Activated naive CD8-positive, alpha-beta T cell treated with anti-CD3 and anti-CD28 coated beads for 36 hours (primary cell): ENCODE data around the gene BFSP1. TPM values are rescaled to one million over a fixed set of nuclear protein-coding genes. Genes with fewer than 3 reads are reported as not detected.
A peak's percentile ranks its signal among the peaks of the same experiment; 100 is the strongest.

Experiments
- DNase-seq: peaks from one replicate; pipeline ENCODE4 v3.0.0; 2021
- H3K27ac Mint-ChIP-seq: one replicate; pipeline ENCODE4 v1.8.0; 2022; ENCODE audit warnings: mild to moderate bottlenecking, moderate library complexity, mixed read lengths
- H3K27me3 Mint-ChIP-seq: one replicate; pipeline ENCODE4 v1.8.0; 2022; ENCODE audit warnings: mild to moderate bottlenecking, mixed read lengths
- H3K36me3 Mint-ChIP-seq: one replicate; pipeline ENCODE4 v1.8.0; 2021; ENCODE audit warnings: mild to moderate bottlenecking, mixed read lengths
- H3K4me1 Mint-ChIP-seq: one replicate; pipeline ENCODE4 v1.8.0; 2021; ENCODE audit warnings: mixed read lengths
- H3K4me3 Mint-ChIP-seq: one replicate; pipeline ENCODE4 v1.8.0; 2022; ENCODE audit warnings: mild to moderate bottlenecking, moderate library complexity, mixed read lengths
- H3K9me3 Mint-ChIP-seq: one replicate; pipeline ENCODE4 v1.8.0; 2022; ENCODE audit warnings: mixed read lengths
- total RNA-seq, 2 experiments: library from RNA; stranded (reverse); gene quantifications; one replicate each; pipeline ENCODE4 v1.2.3, GENCODE V29; 2021

Gene BFSP1
- under 1 TPM; 0.18 to 0.64 TPM for total RNA-seq

DNA sequence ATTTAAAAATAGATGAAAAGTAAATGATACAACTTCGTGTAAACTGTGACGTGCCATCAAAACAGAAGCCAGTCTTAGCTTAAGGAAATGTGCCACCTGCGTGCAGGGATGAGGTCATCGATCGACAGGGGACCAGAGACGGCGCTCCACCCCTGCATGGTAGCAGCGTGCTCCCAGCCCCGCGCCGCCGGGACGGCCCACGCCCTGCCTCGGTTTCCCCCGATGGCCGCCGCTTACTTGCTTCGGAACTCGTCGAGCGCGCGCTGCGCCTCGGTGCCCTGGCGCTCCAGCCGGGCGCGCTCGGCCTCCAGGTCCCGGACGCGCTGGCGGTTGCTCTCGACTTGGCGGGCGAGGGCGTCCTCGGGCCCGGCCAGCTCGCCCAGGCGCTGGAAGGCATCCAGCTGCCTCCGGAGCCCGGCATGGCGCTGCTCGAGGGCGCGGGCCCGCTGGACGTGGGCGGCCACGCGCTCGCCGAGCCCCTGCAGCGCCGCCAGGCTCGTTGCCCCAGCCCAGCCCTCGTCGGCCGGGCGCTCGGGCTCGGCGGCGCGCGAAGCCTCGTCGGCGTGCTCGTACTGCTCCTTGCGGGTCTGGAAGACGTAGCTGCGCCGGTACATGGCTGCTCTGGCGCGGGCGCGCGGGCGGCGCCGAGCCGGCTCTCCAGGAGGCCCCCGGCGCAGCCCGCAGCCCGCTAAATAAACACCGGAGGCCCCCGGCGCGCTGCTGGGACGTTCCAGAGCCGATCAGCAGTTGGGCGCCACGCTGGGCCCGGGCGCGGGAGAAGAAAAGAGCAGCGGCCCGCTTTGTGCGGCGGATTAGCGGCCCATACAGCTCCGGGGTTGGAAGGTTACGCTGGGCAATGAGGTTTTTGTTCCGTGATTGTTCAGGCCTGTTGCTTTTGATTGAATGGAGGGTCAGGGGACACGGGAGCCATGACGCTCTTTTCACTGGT lies at the start of gene BFSP1:
TSS of gene BFSP1 (minus strand) at position 664 of the 949 bp plus-strand sequence. CDS start at position 614, 50 bp downstream.
- H3K4me3 Mint-ChIP-seq, result peak within 1 kb of the TSS; percentile 82
- no peaks in the 10 kb centered on the region for H3K36me3 Mint-ChIP-seq
- peaks cover 27% of the 10 kb centered on the region for H3K27me3 Mint-ChIP-seq
- peak; percentile 62 for DNase-seq
- no peaks in the 10 kb centered on the region for H3K9me3 Mint-ChIP-seq
- H3K4me1 Mint-ChIP-seq, result peaks cover 14% of the 10 kb centered on the region
- H3K27ac Mint-ChIP-seq, result peak within 1 kb of the TSS; percentile 67

DNA sequence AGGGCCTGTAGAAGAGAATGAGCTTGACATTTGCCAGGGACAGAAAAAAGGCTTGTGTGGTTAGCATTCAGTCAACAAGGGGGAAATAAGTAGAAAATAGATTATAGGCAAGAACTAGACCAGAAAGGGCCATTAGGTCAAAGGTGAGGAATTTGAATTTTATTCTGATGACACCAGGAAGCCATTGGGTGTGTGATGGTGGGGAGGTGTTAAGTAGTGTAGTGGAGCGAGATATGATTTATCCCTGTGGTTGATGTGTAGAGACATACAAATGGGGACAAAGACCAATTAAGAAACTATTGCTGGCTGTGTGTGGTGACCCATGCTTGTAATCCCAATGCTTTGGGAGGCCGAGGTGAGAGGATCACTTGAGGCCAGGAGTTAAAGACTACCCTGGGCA lies 49.7 kb upstream of the BFSP1 start:
- no peak overlapping the region for H3K27ac Mint-ChIP-seq
- H3K4me1 Mint-ChIP-seq, result peaks cover 16% of the 10 kb centered on the region

GRCh38 chr20:17579369-17580039 lies 48.3 kb upstream of the BFSP1 start:
- Mint-ChIP-seq H3K4me3 (no peak overlapping the region), H3K4me1 (peaks cover 17% of the 10 kb centered on the region), H3K27me3 (no peaks in the 10 kb centered on the region), H3K9me3 (no peaks in the 10 kb centered on the region), H3K27ac (no peak overlapping the region), H3K36me3 (peaks cover 3% of the 10 kb centered on the region)
- no peak for DNase-seq

More for the DNA sequence above, 49.7 kb upstream of the BFSP1 start:
- H3K36me3 Mint-ChIP-seq, result peaks cover 3% of the 10 kb centered on the region
- no peak for DNase-seq
- no peaks in the 10 kb centered on the region for H3K27me3 Mint-ChIP-seq
- no peaks in the 10 kb centered on the region for H3K9me3 Mint-ChIP-seq
- no peak overlapping the region for H3K4me3 Mint-ChIP-seq

DNA sequence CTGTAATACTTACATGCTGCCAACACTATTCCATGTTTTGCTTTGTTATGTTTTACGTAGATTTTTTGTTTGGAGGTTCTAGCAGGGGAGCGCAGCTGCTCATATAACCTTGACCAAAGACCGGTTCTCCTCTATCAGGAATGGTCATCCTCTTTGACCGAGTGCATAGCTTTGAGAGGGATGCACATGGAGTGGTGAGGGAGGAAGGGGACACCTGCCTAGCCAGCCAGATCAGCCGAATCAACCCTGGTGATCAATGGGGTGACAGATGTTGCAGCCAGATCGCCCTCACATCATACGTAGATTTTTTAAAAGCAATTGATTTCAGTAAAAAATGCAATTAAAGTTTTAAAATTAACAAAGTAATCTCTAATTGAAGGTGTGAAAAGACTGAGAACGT lies 45.0 kb upstream of the BFSP1 start:
- Mint-ChIP-seq H3K27ac (no peak overlapping the region), H3K9me3 (no peaks in the 10 kb centered on the region), H3K4me1 (peaks cover 20% of the 10 kb centered on the region), H3K36me3 (peaks cover 3% of the 10 kb centered on the region), H3K27me3 (no peaks in the 10 kb centered on the region), H3K4me3 (no peak overlapping the region)
- DNase-seq, result no peak

- no peak for DNase-seq
- no peak overlapping the region for H3K27ac Mint-ChIP-seq
Measured at GRCh38 chr20:17573463-17573862, 42.3 kb upstream of the BFSP1 start.

GRCh38 chr20:17572034-17572638 lies 41.0 kb upstream of the BFSP1 start:
- Mint-ChIP-seq H3K4me3 (no peak overlapping the region), H3K9me3 (no peaks in the 10 kb centered on the region), H3K27ac (no peak overlapping the region), H3K36me3 (no peaks in the 10 kb centered on the region), H3K27me3 (peaks cover 7% of the 10 kb centered on the region), H3K4me1 (peaks cover 21% of the 10 kb centered on the region)
- no peak for DNase-seq

More at GRCh38 chr20:17573463-17573862, 42.3 kb upstream of the BFSP1 start:
- Mint-ChIP-seq H3K4me1 (peaks cover 23% of the 10 kb centered on the region), H3K4me3 (no peak overlapping the region), H3K36me3 (no peaks in the 10 kb centered on the region), H3K27me3 (no peaks in the 10 kb centered on the region), H3K9me3 (no peaks in the 10 kb centered on the region)

- Mint-ChIP-seq H3K4me1 (peaks cover 21% of the 10 kb centered on the region), H3K36me3 (no peaks in the 10 kb centered on the region), H3K4me3 (peak overlapping the region; percentile 82), H3K27me3 (peaks cover 7% of the 10 kb centered on the region), H3K9me3 (no peaks in the 10 kb centered on the region), H3K27ac (peak overlapping the region; percentile 69)
- no peak for DNase-seq
Measured at GRCh38 chr20:17571153-17571527, 40.0 kb upstream of the BFSP1 start.

- DNase-seq, result no peak
- H3K9me3 Mint-ChIP-seq, result no peaks in the 10 kb centered on the region
- H3K36me3 Mint-ChIP-seq, result no peaks in the 10 kb centered on the region
- peak overlapping the region; percentile 82 for H3K4me3 Mint-ChIP-seq
- peaks cover 11% of the 10 kb centered on the region for H3K27me3 Mint-ChIP-seq
- peaks cover 20% of the 10 kb centered on the region for H3K4me1 Mint-ChIP-seq
- H3K27ac Mint-ChIP-seq, result peak overlapping the region; percentile 69
Measured at GRCh38 chr20:17570347-17571152, 39.4 kb upstream of the BFSP1 start.

DNA sequence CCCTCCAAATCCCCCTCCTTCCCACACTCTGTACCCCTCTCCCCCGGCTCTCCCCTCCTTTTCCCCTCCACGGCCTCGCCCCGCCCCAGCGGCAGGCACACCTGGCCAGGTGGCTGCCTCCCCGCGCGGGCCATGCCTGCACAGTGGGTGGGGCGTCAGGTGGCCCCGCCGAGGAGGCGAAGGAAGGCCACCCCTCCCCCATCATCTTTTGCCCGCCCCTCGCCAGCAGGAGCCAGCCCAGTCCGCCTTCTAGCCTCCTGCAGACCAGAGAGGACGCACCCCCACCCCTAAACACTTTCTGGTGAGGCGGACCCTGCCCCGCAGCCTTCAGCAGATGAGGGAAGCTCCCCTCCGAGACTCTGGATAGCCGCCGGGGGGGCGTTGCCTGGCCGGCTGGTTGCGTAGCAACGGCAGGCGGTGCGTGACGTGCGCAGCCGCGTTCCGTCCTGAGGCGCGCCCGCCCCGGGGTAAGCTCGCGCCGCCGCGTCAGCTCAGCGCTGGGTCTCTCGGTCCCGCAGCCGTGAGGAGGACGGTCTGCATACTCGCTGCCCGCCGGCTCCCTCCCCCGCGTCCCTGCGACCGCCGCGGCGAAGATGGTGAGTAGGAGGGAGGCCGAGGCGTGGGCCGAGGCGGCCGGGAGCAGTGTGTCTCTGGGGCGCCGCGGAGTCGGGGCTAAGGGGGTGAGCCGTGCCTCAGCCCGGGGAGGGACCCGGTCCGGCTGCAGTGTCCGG lies 38.6 kb upstream of the BFSP1 start, which contains the start of gene DSTN:
TSS of gene DSTN (plus strand) at position 460 of the 731 bp plus-strand sequence. CDS start at position 594, 134 bp downstream.
- DNase-seq, result peak; percentile 90
- peaks cover 15% of the 10 kb centered on the region for H3K27me3 Mint-ChIP-seq
- no peaks in the 10 kb centered on the region for H3K36me3 Mint-ChIP-seq
- peak within 1 kb of the TSS; percentile 91 for H3K4me3 Mint-ChIP-seq
- H3K9me3 Mint-ChIP-seq, result no peaks in the 10 kb centered on the region
- H3K27ac Mint-ChIP-seq, result peak within 1 kb of the TSS; percentile 79
- H3K4me1 Mint-ChIP-seq, result peaks cover 18% of the 10 kb centered on the region

GRCh38 chr20:17568972-17569521 lies 37.9 kb upstream of the BFSP1 start:
- H3K9me3 Mint-ChIP-seq, result no peaks in the 10 kb centered on the region
- no peaks in the 10 kb centered on the region for H3K36me3 Mint-ChIP-seq
- DNase-seq, result peak; percentile 18
- H3K4me1 Mint-ChIP-seq, result peaks cover 18% of the 10 kb centered on the region
- H3K4me3 Mint-ChIP-seq, result peak overlapping the region; percentile 91
- peaks cover 16% of the 10 kb centered on the region for H3K27me3 Mint-ChIP-seq
- no peak overlapping the region for H3K27ac Mint-ChIP-seq

- no peak overlapping the region for H3K27ac Mint-ChIP-seq
- peaks cover 19% of the 10 kb centered on the region for H3K27me3 Mint-ChIP-seq
- H3K4me1 Mint-ChIP-seq, result peaks cover 18% of the 10 kb centered on the region
- no peaks in the 10 kb centered on the region for H3K36me3 Mint-ChIP-seq
- no peaks in the 10 kb centered on the region for H3K9me3 Mint-ChIP-seq
- no peak for DNase-seq
- peak overlapping the region; percentile 42 for H3K4me3 Mint-ChIP-seq
Measured at GRCh38 chr20:17568045-17568788, 37.0 kb upstream of the BFSP1 start.

DNA sequence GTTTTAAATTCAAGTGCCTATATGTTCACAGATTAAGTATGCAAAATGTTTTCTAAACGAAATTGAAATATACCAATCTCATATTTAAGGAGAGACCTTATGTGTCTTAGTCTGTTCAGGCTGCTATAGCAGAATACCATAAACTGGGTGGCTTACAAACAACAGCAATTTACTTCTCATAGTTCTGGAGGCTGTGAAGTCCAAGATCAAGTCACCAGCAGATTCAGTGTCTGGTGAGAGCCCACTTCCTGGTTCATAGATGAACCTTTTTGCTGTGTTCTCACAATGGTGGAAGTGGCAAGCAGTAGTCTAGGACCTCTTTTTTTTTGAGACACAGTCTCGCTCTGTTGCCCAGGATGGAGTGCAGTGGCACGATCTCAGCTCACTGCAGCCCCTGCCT lies 35.2 kb upstream of the BFSP1 start:
- Mint-ChIP-seq H3K27me3 (peaks cover 19% of the 10 kb centered on the region), H3K36me3 (no peaks in the 10 kb centered on the region), H3K27ac (no peak overlapping the region), H3K4me3 (no peak overlapping the region), H3K9me3 (no peaks in the 10 kb centered on the region), H3K4me1 (peaks cover 11% of the 10 kb centered on the region)
- no peak for DNase-seq

- Mint-ChIP-seq H3K27me3 (peaks cover 19% of the 10 kb centered on the region), H3K4me1 (peaks cover 14% of the 10 kb centered on the region), H3K27ac (no peak overlapping the region), H3K36me3 (no peaks in the 10 kb centered on the region), H3K9me3 (no peaks in the 10 kb centered on the region), H3K4me3 (no peak overlapping the region)
- no peak for DNase-seq
Measured at GRCh38 chr20:17565169-17565845, 34.1 kb upstream of the BFSP1 start.
